ENCODE results near the gene GOPC.
"Not testable (repeated sequence)": the region's sequence is repeated elsewhere in the genome, so short reads cannot be mapped to it uniquely, and the experiment has no call there.

GOPC gene

GRCh38 chr6:117548797-117549301, 53.5 kb downstream of the GOPC start:
- no peak for DNase-seq

DNA sequence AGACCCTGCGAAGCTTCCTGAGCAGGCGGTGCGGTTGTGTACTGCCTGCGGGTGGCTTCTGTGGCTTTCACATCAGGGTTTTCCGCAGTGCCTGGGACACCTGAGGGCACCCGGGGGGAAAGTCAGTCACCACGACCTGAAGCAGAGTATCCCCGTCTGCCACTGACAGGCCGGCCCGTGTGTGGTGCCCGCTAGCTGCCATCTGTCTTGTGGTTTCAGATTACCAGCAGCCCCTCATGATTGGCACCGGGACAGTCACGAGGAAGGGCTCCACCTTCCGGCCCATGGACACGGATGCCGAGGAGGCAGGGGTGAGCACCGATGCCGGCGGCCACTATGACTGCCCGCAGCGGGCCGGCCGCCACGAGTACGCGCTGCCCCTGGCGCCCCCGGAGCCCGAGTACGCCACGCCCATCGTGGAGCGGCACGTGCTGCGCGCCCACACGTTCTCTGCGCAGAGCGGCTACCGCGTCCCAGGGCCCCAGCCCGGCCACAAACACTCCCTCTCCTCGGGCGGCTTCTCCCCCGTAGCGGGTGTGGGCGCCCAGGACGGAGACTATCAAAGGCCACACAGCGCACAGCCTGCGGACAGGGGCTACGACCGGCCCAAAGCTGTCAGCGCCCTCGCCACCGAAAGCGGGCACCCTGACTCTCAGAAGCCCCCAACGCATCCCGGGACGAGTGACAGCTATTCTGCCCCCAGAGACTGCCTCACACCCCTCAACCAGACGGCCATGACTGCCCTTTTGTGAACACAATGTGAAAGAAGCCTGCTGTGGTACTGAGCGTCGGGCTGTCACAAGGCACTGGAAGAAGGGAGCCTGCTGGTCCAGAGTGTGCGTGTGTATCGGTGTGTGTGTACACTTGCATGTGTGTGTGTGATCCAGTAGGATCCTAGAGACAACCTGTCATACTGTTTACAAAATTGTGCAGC, 54.4 kb downstream of the GOPC start:
- peak; percentile 22 for DNase-seq

GRCh38 chr6:117546674-117547073, 55.6 kb downstream of the GOPC start:
- no peak for DNase-seq

- no peak for DNase-seq
Measured at GRCh38 chr6:117545161-117545595, 57.1 kb downstream of the GOPC start.

GRCh38 chr6:117544716-117545115, 57.6 kb downstream of the GOPC start:
- DNase-seq: no peak

- DNase-seq: no peak
Measured at GRCh38 chr6:117542493-117542892, 59.8 kb downstream of the GOPC start.

GRCh38 chr6:117540670-117541069, 61.6 kb downstream of the GOPC start:
- no peak for DNase-seq

- no peak for DNase-seq
Measured at GRCh38 chr6:117538615-117539014, 63.7 kb downstream of the GOPC start.

- no peak for DNase-seq
Measured at GRCh38 chr6:117536317-117536716, 66.0 kb downstream of the GOPC start.

GRCh38 chr6:117534974-117535373, 67.3 kb downstream of the GOPC start:
- DNase-seq: no peak

GRCh38 chr6:117533775-117534174, 68.5 kb downstream of the GOPC start:
- no peak for DNase-seq

DNA sequence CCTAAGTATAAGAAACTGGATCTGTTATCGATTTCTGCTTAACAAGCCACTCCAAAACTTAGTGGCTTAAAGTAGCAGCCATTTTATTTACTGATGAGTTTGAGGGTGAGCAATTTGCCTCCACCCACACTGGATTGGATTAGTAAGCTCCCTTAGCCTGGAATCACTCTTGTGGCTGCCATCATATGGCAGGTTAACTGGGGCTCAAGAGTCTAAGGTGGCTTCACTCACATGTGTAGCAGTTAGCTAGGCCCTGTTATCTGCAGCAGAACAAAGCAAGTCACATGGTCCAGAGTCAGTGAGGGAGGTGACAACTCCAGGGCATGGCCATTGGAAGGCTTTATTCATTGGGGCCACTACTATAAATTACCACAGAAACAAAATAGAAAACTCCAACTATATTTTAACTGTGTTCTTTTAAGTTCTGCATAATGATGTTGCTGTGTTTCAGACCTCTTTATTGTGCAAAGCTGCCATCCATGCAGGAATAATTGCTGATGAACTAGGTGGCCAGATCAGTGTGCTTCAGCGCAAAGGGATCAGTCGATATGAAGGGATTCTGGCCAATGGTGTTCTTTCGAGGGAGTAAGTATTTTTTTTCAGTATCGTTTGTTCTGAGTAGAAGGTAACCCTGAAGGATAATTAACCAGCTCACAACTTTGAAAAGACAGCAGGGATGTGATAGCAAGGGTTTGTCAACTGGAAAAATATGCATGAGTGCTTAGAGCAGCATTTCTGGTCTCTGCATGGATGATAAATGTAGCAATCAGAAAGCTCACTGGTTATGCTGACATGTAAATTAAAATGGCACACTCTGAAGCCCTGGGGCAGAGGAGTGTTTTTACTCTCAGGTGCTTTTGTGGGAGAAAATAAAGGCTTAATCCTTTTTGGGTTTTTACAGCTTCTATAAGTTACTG, 70.2 kb downstream of the GOPC start:
- DNase-seq: no peak

DNA sequence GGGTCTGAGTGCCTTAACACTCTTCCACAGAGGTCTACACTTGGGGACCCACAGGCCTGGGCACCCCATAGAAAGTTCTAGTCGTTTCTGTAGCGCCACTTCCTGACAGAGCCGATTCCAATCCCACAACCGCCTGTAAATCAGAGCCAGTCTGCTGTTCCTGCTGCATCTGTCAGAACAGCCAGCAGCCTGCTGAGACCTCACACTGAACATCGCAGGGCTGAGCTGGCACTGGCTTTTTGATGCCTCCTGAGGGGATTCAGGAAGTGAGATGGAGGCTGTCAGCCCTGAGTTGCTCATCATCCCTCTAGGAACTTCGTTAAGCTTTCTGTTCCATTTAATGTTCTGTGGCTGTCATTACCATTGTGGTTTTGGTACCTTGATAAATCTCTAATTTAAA, 71.0 kb downstream of the GOPC start:
- no peak for DNase-seq

DNA sequence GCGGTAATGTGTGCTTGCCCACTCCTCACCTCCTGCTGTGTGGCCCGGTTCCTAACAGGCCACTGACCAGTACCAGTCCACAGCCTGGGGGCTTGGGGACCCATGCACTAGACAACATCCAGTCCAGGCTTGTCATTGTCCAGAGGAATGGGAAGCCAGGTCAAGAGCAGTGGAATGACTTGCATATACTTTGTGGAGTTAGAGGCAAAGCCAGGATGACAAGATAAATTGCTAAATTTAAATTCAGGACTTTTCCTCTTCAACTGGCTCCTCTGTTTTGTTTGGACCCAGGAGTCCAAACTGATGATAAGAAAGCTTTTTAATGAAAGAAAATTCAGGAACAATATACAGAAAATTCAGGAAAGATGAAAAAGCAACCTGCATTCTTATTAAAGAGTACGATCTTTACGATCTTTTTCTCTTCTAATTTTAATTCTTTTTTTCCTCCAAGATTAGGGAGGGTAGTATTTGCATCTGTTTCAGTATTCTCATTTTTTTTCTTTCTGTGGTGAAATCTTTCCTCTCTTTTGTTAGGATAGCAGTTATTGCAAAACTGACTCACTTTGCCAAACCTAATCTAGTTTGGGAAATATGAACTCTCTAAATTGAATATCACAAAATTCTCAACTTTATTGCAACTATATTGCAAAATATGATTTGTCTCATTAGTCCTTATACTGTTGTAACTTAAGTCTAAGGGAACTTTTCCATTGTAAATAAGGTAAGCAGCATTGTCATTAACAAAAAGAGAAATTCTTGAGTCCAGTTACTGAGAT, 71.7 kb downstream of the GOPC start:
- no peak for DNase-seq

DNA sequence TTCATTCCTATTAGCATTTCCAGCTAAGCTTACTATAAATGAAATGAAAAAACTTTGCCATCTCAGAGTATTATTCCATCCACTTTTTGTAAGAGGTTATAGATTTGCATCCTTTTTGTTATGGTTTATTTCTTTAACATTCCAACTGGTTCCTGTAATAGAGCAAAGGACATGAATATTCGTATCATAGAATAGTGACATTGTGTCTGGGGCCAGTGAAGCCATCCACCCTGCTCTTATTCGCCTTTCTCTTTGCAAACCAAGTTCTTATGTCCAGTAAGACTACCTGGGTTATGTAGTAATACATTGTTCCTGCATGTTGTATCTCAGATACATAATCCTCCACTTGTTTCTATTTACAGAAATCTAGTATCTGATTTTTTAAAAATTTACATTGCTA, 76.7 kb downstream of the GOPC start:
- DNase-seq: no peak

DNA sequence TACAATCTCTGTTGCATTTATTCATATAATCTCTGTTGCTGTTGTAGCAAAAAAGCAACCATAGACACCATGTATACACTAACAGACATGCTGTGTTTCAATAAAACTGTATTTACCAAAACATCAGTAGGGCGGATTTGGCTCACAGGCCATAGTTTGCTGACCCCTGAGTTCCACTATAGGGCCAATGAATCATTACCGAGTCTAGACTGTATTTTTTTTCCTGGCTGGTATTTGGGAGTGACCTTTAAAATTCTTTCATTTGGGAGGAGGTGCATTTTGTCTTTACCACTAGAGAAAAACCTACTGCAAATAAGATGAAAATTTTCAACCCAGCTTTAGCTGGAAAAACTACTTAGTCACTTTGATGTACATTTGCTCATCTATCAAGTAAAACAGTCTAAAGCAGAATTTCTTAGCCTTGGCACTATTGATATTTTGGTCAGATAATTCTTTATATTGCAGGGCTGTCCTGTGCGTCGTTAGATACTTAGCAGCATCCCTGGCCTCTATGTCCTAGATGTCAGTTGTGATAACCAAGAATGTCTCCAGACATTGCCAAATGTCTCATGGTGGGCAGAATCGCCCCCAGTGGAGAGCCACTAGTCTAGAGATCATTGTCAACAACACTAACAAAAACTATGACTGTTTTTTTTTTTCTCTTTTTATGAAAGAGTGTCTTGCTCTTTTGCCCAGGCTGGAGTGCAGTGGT, 80.4 kb downstream of the GOPC start:
- no peak for DNase-seq

DNA sequence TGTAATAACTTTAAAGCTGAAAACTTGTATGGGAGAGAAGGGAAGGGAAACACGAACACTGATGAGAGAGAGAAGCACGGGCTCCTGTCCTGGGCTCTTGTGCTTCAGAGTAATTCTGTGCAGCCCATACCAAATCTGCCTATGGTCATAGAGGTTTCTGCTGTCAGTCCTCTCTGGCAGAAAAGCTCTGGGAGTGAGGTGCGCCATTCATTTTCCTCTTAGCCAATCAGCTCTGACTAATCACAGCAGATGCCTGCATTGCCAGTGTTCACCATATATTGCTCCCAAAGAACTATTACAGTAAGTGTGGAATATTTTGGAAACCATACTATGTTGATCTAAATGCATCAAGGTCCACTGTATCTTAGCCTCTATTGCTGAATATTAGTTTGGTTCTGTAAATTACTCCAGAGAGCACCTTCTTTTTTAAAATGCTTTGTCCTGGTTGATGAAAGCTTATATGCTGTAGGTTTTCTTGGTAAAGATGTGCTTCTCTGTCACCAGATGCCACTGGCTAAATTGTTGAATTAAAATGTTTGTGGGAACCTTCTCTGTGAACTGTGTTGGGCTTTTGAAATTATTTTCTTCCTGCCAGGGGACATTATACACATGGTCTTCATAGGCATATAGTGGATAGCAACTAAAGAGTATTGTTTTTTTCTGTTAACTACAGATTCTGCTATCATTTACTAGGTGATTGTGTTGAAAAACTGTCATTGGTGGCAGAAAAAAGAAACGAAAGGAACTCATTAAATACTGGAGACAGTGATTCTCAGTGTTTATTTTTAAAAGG, 81.5 kb downstream of the GOPC start:
- DNase-seq: no peak

DNA sequence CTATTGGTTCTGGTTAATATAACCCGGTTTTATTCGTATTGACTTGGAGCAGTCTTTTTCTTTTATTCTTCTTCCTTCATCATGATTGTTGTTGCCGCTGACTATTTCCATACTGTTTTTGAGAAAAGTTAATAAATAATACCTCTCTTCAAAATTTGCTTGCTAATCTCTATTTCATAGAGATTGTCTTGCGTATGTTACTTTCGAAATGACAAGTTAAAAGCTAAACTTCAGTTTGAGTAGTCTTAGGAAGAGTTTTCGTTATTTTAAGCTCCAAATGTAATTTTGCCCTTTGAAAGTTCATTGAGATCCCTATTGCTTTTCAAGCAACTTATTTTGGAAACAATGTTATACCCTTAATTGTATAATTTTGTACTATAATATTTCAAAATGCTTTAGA, 83.4 kb downstream of the GOPC start:
- DNase-seq: no peak

GRCh38 chr6:117517995-117518394, 84.3 kb downstream of the GOPC start:
- not testable (repeated sequence) for DNase-seq

- no peak for DNase-seq
Measured at GRCh38 chr6:117515326-117515725, 87.0 kb downstream of the GOPC start.

DNA sequence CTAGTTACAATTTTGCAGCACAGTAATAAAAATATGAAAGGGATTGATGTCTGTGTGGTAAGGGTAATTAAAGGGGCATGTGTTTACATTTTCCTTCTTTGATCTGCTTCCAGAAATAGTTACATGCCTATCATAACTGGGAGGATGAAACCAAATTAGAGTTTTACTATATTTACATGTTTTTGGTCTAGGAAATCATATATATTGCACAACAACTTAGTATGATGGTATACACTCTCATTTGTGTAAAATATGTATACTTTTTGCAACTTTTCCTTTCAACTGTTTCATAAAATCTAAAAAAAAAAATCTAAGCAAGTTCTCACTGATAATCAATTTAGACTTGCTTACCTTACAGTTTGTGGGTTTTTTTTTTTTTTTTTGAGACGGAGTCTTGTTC, 87.7 kb downstream of the GOPC start:
- DNase-seq: no peak

Measured in T-helper 9 cell (primary cell).